Glutamatergic neuron (in vitro differentiated cells): Measurements from ENCODE around the gene PGF. TPM values are rescaled to one million over a fixed set of nuclear protein-coding genes. Genes with fewer than 3 reads are reported as not detected.

Experiments used
- DNase-seq: peaks from one replicate; pipeline ENCODE4 v3.0.0; 2022
- H3K27ac Mint-ChIP-seq: one replicate; pipeline ENCODE4 v1.8.0; 2020; ENCODE audit warnings: mild to moderate bottlenecking, mixed read lengths, inconsistent platforms; ENCODE audit not compliant: unreplicated experiment
- H3K27me3 Mint-ChIP-seq: one replicate; pipeline ENCODE4 v1.8.0; 2020; ENCODE audit warnings: mild to moderate bottlenecking, moderate library complexity, mixed read lengths, inconsistent platforms; ENCODE audit not compliant: unreplicated experiment
- H3K36me3 Mint-ChIP-seq: one replicate; pipeline ENCODE4 v1.8.0; 2020; ENCODE audit warnings: mild to moderate bottlenecking, mixed read lengths, inconsistent platforms; ENCODE audit not compliant: unreplicated experiment
- H3K4me1 Mint-ChIP-seq: one replicate; pipeline ENCODE4 v1.8.0; 2020; ENCODE audit warnings: mild to moderate bottlenecking, low read depth, mixed read lengths, inconsistent platforms; ENCODE audit not compliant: unreplicated experiment
- H3K4me3 Mint-ChIP-seq: one replicate; pipeline ENCODE4 v1.8.0; 2020; ENCODE audit warnings: mild to moderate bottlenecking, mixed read lengths, inconsistent platforms; ENCODE audit not compliant: unreplicated experiment
- H3K9me3 Mint-ChIP-seq: one replicate; pipeline ENCODE4 v1.8.0; 2020; ENCODE audit warnings: mild to moderate bottlenecking, moderate library complexity, mixed read lengths, inconsistent platforms; ENCODE audit not compliant: unreplicated experiment
- CTCF ChIP-seq: fragments of 200-600 bp; sonication (generic); IDR thresholded peaks from one replicate; pipeline ENCODE4 v1.5.0; 2021; ENCODE audit not compliant: partially characterized antibody, unreplicated experiment
- total RNA-seq: library from RNA; stranded (reverse); fragmentation: NEBNext Ultra II Directional; extraction: Animal tissue kit (Norgen Biotek cat#: 25700); gene quantifications from one replicate; pipeline ENCODE4 v1.2.1, GENCODE V29; 2021; ENCODE audit not compliant: unreplicated experiment

Gene PGF
- total RNA-seq, 1 donor from 2014 or later: 7.9 TPM

GRCh38 chr14:74898083-74898482 lies 57.3 kb downstream of the PGF start:
- no peak overlapping the region for H3K4me3 Mint-ChIP-seq
- no peak for DNase-seq
- no peak overlapping the region for H3K27ac Mint-ChIP-seq
- peaks cover 3% of the 10 kb centered on the region for H3K27me3 Mint-ChIP-seq
- TF ChIP-seq CTCF: no peak
- H3K9me3 Mint-ChIP-seq: peaks cover 6% of the 10 kb centered on the region
- peaks cover 12% of the 10 kb centered on the region for H3K36me3 Mint-ChIP-seq
- no peaks in the 10 kb centered on the region for H3K4me1 Mint-ChIP-seq

- no peaks in the 10 kb centered on the region for H3K4me1 Mint-ChIP-seq
Measured at GRCh38 chr14:74897642-74898041, 57.8 kb downstream of the PGF start.

GRCh38 chr14:74896400-74896799 lies 59.0 kb downstream of the PGF start:
- H3K36me3 Mint-ChIP-seq: peaks cover 12% of the 10 kb centered on the region
- no peaks in the 10 kb centered on the region for H3K27me3 Mint-ChIP-seq
- no peak for TF ChIP-seq CTCF
- H3K9me3 Mint-ChIP-seq: peaks cover 4% of the 10 kb centered on the region
- no peaks in the 10 kb centered on the region for H3K4me1 Mint-ChIP-seq
- no peak overlapping the region for H3K4me3 Mint-ChIP-seq
- H3K27ac Mint-ChIP-seq: peak overlapping the region; percentile 10
- no peak for DNase-seq

More at GRCh38 chr14:74897642-74898041, 57.8 kb downstream of the PGF start:
- H3K36me3 Mint-ChIP-seq: peaks cover 12% of the 10 kb centered on the region
- peaks cover 4% of the 10 kb centered on the region for H3K9me3 Mint-ChIP-seq
- H3K4me3 Mint-ChIP-seq: no peak overlapping the region
- peaks cover 2% of the 10 kb centered on the region for H3K27me3 Mint-ChIP-seq
- no peak overlapping the region for H3K27ac Mint-ChIP-seq
- TF ChIP-seq CTCF: no peak
- no peak for DNase-seq

- H3K27me3 Mint-ChIP-seq: peaks cover 1% of the 10 kb centered on the region
- no peaks in the 10 kb centered on the region for H3K4me1 Mint-ChIP-seq
- H3K36me3 Mint-ChIP-seq: no peaks in the 10 kb centered on the region
- no peak overlapping the region for H3K4me3 Mint-ChIP-seq
- DNase-seq: no peak
- H3K9me3 Mint-ChIP-seq: no peaks in the 10 kb centered on the region
- H3K27ac Mint-ChIP-seq: no peak overlapping the region
- TF ChIP-seq CTCF: no peak
Measured at GRCh38 chr14:74893614-74894091, 61.7 kb downstream of the PGF start.

GRCh38 chr14:74892745-74893144 lies 62.7 kb downstream of the PGF start:
- Mint-ChIP-seq H3K36me3 (no peaks in the 10 kb centered on the region), H3K27me3 (peaks cover 1% of the 10 kb centered on the region), H3K4me3 (no peak overlapping the region), H3K9me3 (no peaks in the 10 kb centered on the region), H3K27ac (no peak overlapping the region), H3K4me1 (no peaks in the 10 kb centered on the region)
- no peak for DNase-seq
- no peak for TF ChIP-seq CTCF
